DMS 273 (cell line): ENCODE data around the gene FAM114A2.

ENCODE experiments used
- DNase-seq: peaks from one replicate; lab custom pipeline; 2025; ENCODE audit not compliant: unreplicated experiment; lab: John Stamatoyannopoulos, UW

Gene FAM114A2

DNA sequence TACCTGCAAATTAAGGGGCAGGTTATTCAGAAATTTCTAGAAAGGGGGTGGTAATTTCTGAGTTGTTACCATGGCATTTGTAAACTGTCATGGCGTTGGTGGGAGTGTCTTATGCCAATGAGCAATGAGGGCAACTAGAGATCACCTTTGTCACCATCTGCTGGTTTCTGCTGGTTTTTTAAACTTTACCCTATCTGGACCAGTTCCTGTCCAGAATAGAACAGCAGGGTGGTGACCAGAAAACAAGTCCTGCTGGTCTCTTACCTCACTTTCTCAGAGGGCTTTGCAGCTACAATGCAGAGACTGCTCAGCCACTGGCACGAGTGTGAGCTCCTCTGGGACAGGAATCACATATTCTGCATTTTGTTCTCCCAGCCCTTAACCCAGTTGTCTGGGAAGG lies 51.4 kb downstream of the FAM114A2 start:
- DNase-seq = no peak

DNA sequence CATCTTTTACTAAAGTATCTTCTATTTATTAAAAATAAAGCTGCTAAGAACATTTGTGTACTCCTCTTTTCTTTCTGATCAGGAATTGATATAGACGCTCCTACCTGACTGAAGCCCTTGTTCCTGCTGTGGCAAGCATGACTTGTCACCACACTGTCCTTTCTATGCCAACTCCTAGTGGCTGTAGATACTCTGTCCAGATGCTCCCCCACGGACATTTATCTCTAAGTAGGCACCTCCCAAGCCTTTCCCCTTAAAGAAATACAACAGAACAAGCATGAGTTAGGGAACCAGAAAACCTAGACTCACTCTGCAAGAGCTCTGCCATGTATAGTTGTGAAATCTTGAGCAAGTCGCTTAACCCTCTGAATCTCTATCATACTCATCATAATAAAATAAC lies 53.2 kb downstream of the FAM114A2 start:
- no peak for DNase-seq

DNA sequence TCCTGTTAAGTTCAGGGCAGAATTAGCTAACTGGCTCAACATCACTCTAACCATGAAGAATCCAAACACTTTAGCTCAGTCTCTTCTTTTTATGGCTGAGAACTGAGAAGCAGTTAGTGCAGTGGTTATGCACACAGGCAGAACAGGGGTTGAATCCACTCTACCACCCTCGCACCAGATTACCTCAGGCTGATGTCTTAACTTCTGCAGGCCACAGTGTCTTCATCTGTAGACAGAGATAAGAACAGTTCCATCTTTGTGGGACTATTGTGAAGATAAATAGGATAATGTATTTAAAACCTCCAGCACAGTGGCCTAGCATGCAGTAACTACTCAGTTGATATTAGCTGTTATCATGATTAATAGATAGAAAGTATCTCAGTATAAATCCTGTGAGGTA lies 54.8 kb downstream of the FAM114A2 start:
- no peak for DNase-seq

DNA sequence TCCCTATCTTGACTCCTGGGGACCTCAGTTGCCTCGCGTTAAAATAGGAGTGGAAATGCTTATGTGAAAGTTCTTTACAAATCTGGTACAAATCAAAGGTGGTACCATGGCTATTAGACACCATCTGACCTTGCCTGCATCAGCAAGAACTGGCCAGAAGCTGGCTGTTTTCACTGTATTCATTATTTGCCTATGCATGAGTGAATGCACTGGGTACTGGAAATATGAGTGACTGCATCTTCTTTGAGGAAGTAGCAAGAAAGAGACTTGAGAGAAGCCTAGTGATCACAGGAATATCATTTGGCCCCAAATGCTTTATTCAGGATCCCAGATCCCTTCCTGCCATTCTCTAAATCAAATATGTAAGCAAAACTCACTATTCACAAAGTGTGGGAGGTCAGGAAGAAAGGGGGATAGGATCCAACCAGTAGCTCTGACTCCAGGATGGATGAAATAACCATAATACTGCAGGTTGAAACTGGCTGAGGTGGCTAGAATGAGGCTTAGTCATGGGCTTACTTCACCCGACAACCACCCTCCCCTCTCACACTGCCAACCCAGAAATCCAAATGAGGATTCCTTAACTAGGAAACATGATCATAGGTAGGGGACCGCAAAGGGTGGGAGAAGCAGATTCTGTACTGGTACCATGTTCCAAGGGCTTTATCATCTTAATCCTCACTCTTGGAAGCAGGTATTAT lies 56.7 kb downstream of the FAM114A2 start:
- DNase-seq = no peak

DNA sequence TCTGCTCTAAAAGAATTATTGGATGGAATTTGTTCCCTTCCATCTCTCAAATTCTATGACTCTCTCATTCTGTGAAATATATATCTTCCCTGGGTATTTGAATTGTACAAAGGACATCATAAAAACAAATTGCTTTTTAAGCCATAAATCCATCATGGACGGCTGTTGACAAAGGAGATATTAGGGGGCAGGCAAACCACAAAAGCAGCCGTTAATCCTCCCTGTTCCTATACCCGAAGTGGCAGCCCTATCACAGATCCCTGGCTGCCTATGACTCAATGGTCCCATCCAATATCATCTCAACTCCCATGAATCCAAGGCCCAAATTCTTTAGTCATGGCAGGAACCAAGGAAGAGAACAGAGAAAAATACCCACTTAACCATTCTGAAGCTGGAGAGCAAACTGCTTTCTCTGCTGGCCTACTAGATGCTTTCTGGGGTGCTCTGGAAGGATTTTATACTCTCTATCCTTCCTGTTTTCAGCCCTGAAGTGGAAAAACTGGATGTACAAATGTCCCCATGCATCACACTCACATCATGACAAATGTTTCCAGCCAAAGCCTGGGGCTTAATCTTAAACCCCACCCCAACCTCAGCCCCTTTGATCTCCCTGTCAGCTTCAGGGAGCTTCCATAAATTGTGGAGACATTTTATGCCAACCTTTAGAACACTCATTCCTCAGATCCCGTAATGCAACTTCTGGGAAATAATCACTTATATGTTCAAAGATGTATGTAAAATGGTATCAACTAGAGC lies 59.5 kb downstream of the FAM114A2 start:
- no peak for DNase-seq

DNA sequence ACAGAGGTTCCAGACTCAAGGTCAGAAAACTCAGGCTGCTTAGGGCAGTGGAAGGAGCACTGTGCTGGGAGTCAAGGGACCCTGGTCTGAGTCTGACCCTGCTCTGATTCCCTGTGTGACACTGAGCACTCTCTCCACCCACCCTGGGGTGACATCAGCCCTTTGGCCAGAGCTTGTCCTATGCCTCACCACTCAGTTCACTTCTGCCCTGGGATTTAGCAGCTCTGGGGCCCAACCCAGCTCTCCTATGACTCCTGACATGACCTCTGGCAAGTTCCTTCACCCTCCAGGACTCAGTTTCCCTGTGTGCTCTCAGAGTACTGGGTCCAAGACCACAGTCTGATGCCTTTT lies 63.9 kb downstream of the FAM114A2 start:
- DNase-seq = no peak

DNA sequence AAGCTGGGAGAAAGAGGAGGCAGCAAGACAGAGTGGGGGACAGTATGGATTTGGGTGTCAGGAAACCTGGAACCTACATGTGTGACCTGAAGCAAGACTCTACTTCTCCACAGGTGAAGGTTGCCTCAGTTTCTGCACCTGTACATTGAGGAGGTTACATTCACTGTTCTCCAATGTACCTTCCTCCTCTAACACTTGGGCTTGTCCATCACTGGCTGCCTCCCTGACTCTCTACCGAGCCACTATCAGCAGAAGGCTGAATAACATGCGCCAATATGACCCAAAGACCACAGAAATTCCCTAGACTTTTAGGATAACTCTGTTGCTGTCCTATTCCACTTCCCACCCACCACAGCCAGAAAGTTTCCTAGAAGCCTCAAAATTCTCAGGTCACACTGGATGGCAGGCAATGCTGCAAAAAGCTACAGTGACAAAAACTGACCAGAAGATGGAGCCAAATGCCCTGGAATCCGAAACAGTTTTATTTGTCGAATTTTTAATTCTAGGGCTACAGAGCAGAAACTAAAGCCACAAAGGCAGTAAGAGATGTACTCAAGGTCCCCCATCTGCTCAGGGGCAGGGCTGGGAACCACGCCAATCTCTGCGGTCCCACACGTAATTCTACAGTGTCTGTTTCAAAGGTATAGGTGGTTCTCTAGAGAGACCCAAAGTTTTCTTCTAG lies 64.4 kb downstream of the FAM114A2 start:
- DNase-seq = peak; percentile 81

DNA sequence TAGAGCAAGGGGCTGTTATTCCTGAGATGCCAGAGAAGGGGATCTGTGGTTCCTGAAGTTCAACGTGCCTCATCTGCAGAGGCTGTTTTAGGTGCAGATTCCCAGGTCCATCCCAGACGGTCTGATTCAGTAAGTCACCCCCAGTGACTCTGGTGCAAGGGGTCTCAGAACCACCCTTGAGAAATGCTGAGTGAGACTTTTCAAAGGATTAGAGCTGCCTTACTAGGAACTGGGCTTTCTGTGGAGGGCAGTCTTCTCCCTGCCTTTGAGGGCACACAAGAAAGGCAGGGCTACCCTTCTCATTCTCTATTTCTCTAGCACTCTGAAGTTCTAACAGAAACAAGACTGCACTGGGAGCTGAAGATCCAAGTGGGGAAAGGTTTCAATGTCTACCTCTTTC lies 66.5 kb downstream of the FAM114A2 start:
- no peak for DNase-seq

DNA sequence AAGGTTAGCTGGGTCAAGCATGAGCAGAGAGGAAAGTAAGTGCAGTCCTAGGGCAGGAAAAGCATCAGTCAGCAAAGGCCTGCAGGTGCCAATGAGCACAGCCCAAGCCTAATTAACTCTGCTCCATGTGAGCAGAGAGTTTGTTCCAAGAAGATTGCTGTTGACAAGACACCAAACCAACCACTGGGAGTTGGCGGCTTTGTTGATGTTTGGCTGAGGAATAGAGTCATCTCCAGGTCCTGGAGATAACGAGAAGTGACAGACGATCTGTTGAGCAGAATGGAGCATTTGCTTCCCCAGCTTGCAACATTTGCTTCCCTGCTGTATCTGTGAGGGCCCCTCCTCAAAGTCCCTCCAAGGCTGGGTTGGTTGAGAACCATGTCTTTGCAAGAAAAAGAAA lies 68.2 kb downstream of the FAM114A2 start:
- DNase-seq = no peak

DNA sequence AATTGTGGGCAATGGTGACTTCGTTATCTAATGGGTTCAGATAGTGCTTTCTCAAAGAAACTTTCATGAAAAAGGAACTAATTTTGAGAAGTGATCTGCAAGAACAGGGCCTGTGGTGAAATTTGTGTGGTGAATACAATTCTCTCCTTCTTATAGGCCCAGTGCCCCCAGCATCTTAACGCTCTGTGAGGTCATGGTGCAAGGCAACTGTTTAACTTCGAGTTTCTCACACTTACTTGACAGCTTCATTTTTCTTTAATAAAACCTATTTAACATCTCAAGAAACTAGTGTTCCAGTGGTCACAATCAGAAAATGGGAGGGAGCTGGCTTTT lies 69.2 kb downstream of the FAM114A2 start:
- no peak for DNase-seq

DNA sequence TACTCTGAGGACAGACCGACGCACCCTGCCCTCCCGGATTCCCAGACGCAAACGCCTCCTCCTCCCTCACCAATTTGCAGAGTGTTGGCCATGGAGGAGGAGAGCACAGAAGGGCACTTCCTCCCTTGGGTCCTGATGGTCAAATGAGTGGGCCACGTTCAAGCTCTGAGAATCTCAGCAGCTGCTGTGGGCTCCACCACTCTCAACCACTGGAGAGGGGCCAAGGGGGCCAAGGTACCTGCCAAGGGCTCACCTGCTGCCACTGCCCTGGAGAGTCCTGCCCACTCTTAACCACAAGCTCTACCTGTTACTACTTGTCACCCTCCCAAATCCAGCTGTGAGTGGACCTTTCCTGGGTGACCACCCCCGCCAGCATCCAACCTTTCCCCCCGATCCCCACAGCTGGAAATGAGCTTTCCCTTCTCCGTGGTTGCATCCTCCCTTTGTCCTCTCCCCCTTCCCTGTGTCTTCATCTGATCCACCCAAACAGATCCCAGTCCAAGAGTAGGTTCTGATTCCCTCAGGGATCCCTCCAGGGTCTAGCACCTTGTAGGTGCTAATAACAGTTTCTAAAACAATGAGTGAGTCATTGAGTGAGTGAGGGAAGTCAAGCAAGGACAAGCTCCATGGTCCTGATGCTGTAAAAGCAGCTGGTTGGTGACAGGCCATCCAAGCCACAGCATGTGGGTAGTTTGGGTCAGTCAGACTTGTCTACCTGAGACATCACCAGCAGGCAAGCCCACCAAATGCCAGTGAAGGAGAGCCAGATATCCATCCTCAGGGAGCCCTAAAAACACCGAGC lies 69.7 kb downstream of the FAM114A2 start:
- DNase-seq = no peak

DNA sequence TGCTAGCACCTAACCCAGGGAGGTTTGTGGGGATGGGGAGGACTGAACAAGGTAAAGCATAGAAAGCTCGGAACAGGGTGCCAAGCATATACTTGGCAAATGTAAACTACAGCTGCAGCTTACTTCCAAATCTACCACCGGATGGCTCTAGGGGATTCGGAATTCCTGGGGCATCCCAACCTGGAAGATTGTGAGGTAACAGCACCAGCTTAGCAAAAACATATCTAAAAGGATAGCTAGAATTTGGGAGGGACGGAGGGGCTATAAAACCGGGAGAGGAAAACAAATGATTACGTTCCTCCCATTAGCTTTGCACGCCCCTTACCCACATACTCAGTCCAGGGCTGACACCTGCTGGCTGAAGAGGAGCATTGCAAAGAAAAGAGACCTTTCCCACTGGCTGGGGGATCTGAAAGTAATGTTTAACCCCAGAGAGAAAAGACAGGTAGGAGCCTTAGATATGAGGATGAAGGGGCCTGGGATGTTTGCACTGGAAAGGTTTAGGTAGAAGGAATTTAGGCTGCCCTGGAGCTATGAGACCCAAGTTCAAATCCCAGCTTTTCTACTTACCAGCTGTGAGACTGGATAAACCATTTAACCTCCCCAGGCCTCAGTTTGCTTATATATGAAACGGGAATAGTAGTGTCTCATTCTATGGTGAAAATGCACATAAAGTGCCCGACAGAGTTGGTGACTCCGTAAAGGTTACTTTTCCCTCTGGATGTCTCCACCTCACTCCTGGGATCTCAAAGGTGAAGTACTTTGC lies 73.6 kb downstream of the FAM114A2 start:
- peak; percentile 84 for DNase-seq

DNA sequence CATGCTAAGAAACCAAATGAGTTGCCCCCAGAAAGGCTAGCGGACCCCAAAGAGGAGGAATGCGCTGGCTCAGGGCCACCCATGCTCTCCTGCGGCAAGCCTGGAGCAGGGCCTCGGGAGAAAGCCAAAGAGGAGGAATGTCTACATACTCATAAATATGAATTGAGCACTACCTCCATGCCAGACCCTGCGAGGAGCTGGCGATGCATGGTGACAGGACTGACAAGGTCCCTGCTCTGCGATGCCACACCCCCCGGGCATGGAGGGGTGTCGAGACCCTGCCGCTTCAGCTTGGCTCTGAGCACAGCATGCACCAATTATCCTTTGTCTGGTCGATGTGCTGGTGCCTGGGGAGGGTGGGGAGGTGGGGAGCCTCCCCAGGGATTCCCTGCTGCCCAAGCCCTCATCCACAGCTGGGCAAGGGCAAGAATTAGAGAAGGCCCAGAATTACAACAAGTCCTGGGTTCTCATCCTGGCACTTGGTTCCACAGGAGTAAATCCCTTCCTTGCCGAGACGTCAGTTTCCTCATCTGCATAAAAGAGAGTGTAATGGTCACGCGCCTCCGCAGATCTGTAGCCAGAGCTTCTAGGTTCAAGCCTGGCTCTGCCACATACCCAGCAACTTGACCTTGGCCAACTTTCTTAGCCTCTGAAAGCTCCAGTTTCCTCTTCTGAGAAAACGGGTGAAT lies 74.4 kb downstream of the FAM114A2 start:
- no peak for DNase-seq

DNA sequence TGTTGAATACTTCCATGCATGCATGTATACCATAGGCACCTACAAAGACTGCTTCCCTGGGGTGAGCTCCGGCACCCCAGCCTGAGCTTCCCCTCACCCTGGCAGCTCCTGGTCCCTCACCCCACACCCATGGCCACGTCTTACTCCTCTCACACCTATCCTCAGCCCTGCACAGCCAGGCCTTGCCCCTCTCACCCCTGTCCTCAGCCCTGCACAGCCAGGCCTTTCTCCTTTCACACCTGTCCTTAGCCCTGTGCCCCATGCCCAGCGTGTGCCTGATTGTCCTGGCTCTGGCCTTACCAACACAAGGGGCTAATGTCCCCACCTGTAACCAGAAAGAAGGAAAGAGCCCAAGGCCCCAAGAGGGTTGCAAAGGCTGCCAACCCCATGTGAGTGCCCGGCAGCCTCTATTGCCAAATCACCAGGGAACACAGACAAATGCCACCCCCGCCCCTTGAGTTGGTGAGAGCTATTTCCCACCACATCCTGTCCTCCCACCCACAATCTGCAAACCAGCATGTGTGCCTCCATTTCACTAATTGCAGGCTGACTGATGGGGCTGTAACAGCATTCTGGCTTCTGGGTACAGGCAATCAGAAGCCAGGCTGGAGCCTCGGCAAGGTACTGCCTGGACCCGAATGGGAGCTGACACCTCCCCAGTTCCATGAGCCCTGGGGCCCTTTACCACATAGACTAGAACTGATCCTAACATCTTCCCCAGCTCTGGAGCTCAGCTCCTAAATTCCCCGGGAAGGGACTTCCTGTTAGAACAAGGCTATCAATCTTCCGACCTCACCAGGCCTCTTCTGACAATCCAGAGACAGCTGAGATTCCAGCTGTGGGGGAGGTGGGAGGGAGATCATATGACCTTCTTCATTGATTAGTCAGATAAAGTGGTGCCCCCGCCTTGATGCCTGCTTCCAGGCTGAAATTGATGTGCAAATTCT lies 78.2 kb downstream of the FAM114A2 start:
- DNase-seq = no peak

DNA sequence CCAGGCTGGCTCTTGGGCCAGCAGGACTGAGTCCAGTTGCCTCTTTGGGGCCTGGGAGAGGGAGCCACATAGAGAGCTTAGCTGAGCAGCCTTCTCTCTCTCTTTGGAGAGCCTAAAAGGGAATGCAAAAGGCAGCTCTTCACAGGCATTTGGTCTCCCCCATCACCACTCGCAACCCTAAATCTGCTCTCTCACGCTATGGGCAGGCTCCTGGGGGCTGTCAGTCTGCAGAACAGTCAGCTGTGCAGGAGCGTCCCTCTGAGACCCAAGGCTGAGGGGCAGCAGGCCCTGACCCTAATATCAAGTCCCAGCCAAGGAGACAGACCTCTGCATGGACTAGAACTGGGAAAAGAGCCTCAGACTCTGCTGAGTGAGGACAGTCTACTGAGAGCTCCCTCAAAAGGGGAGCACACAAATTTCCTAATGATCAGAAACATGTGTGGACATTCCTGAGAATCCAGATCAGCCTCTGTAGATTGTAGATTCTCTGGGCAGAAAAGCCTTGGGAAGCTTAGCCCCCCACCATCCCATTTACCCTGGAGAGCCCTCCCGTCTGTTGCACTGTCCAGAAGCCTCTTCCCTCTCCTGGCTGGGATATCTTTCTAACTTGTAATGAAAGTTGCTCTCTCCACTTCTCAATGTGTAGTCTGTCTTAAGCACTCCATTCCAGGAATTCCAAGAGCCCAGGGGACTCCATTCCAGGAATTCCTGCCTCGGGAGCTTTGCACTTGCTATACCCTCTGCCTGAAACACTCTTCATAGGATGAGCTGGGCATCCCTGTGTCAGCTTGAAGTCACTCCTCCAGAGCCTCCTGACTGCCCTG lies 79.4 kb downstream of the FAM114A2 start:
- no peak for DNase-seq

DNA sequence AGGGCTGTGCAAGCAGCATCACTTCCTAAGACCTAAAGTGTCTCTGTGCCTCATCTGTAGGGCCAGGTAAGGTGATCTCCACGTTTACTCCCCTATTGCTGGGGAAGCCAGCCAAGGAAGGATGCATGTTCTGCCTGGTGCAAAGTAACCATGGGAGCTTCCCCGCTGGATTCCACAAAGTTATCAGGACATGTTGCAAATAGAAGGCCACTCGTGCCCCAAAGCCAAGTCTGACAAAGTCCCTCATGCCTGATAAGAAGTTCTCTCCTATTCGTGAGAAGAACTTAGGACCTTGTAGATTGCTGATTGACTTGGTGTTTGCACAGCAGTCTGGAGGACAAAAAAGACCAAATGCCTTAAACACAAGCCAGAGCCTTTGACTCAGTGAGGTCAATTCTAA lies 81.5 kb downstream of the FAM114A2 start:
- DNase-seq = no peak

DNA sequence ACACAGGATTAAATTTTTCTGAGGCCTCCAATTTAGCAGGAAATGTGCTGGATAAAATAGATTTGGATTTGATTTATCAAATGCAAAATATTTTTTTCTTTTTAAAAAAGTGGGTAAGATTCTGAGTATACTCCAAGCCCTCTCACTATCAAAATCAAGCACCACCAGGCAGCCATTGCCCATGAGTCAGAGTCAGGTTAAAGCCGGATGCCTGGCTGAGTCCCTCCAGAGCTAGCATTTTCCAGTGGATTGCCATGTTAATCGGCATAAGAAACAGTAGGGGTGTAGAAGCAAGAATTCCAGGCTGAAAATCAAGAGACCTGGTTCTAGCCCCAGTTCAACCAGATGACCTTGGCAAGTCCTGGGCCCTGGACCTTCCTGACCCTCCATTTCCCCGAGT lies 85.3 kb downstream of the FAM114A2 start:
- DNase-seq = no peak

DNA sequence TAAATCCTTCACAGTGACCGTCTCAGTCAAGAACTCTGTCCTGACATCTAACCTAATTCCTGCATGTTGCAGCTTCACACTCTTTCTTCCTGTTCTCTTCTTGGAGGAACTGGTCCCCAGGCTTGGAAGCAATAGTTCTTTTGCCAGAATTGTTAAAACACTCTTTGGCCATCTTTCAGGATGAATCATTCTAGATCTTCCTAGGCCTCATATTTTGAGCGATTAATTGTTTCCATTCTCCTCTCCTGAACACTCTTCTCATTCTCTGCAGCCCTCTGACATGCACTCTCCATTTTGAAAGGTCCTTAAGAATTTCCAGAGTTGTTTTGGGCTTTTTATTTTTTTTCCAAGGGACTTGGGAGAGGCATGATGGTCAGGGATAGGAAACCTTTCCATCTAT lies 85.8 kb downstream of the FAM114A2 start:
- no peak for DNase-seq
